Uterus (tissue), 2 donors: Measurements from ENCODE around the gene ZNF786.

Experiments
- CTCF ChIP-seq, 4 experiments: fragments of 200-600 bp in 2 of 4; fragments of 450-650 bp in 2 of 4; sonication (generic) in 2 of 4; IDR thresholded peaks; one replicate each; pipeline ENCODE4 v1.5.1; 2016 to 2019; ENCODE audit warnings: antibody characterized with exemption in 4 of 4, mild to moderate bottlenecking in 2 of 4, moderate library complexity in 1 of 4
- POLR2A ChIP-seq, 2 donors: fragments of 450-650 bp; IDR thresholded peaks; one replicate each; pipeline ENCODE4 v1.6.1; 2016; ENCODE audit warnings: antibody characterized with exemption in 2 of 2, mild to moderate bottlenecking in 1 of 2, moderate library complexity in 1 of 2

GRCh38 chr7:149100821-149101220 lies 10.3 kb upstream of the ZNF786 start:
- no peak for TF ChIP-seq POLR2A (IDR thresholded peaks at IDR 0.05)
- no peak for TF ChIP-seq CTCF (IDR thresholded peaks at IDR 0.05)
